Epithelial cell of esophagus (primary cell): ENCODE results near the gene LUM.

ENCODE experiments used
- DNase-seq: peaks from one replicate; pipeline ENCODE4 v3.0.0; 2010; ENCODE audit warnings: low read depth
- H3K4me3 ChIP-seq: 2 replicates; pipeline ENCODE4 v1.5.1; 2011; ENCODE audit warnings: mild to moderate bottlenecking, low read length, control low read depth
- TF ChIP-seq, protein P1 (sequence below): IDR thresholded peaks from 2 replicates; pipeline ENCODE4 v1.5.1; 2011; ENCODE audit warnings: low read depth, mild to moderate bottlenecking, low read length, control low read depth, inconsistent platforms; ENCODE audit not compliant: insufficient read depth; ENCODE audit errors: missing control alignments

LUM gene

DNA sequence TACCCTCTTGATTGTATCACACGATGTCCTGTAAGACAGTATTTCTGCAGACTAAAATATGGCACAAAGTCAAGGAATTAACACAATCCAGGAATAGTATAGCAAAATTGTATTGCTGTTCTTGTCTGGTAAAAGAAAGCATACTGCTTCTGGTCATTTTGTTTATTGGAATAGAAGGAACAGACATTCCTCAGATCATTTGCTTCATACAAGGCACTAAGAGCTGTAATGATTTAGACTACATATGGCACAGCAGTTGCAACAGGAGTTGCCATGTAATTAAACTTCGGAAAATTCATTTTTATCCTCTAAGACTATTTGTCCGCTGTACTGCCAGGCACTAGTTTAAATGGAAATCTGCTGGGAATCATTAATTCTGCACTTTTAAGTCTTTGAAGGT is 45.9 kb downstream of the LUM start:
- no peak for DNase-seq
- H3K4me3 ChIP-seq, result no peak overlapping the region
- TF ChIP-seq, protein P1, sequence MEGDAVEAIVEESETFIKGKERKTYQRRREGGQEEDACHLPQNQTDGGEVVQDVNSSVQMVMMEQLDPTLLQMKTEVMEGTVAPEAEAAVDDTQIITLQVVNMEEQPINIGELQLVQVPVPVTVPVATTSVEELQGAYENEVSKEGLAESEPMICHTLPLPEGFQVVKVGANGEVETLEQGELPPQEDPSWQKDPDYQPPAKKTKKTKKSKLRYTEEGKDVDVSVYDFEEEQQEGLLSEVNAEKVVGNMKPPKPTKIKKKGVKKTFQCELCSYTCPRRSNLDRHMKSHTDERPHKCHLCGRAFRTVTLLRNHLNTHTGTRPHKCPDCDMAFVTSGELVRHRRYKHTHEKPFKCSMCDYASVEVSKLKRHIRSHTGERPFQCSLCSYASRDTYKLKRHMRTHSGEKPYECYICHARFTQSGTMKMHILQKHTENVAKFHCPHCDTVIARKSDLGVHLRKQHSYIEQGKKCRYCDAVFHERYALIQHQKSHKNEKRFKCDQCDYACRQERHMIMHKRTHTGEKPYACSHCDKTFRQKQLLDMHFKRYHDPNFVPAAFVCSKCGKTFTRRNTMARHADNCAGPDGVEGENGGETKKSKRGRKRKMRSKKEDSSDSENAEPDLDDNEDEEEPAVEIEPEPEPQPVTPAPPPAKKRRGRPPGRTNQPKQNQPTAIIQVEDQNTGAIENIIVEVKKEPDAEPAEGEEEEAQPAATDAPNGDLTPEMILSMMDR, result no peak

DNA sequence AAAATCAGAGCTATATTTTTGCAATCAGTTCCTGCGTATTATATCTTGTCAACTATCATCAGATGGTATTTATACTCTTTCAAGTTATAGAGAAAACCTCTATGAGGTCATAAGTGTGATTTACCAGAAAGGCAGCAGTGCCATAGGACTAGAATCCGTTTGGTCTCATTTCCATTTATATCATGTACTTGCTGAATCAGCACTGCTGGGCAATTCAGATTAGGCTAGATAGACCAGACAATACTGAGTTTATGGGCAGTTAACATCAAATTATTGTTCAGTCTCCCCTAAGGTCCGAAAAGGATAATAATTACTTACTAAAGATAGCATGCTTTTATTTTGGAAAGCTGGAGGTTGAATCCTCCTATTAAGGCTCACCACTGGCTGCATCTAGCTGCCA is 46.7 kb downstream of the LUM start:
- H3K4me3 ChIP-seq, result no peak overlapping the region
- no peak for DNase-seq
- TF ChIP-seq, protein P1, result no peak

DNA sequence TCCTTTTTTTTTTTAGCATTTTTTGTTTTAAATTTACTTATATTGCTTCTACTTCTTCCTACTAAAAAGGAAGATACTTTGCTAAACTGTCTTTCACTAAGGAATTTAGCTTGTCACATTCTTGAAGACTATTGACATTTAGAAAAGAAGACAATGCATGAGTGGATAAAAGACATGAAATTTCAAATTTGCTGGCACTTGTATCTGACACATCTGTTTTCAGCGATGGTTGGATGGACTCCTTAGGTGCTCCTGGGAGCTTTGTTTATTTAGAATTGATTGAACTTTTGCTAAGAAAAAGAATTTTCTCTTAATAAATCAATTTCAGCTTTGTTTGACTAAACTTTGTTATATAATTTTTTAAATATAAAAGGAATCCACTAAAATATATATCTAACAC is 50.2 kb downstream of the LUM start:
- TF ChIP-seq, protein P1, result no peak
- H3K4me3 ChIP-seq, result no peak overlapping the region
- DNase-seq, result no peak

DNA sequence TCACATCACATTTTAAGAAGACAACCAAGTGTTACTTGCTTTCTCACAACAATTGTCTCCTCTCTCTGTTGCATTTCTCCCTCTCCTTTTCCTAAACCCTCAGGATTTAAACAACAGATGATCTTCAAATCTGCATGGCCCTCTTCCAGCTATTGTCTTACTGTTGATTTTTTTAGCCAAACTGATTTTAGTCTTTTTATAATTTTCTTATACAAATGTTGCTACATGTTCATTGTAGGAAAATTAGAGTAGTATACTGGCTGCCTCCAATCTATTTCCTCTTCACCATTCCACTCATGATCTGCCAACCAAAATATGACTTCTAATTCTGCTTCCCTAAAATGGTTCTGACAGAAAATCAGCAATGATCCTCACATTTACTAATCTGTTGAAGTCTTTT is 52.1 kb downstream of the LUM start:
- DNase-seq, result no peak
- H3K4me3 ChIP-seq, result no peak overlapping the region
- TF ChIP-seq, protein P1, result no peak

DNA sequence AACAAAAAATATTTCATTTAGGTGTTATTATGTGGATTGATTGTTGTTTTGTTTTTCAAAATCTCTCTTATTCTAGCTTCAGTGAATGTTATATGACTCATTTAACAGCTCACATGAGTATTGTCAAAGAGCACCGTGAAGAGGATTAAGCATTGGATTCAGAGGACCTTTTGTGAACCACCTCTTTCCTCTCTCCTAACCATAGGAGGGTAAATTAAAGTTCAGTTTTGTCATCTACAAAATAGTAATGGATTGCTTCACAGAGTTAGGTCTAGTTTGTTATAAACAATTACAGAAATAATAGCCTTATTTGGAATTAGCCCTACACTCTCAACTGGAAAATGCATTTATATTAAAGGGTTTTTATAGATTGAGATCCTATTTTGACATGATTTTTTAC is 52.5 kb downstream of the LUM start:
- TF ChIP-seq, protein P1, result no peak
- H3K4me3 ChIP-seq, result no peak overlapping the region
- DNase-seq, result peak; percentile 9

DNA sequence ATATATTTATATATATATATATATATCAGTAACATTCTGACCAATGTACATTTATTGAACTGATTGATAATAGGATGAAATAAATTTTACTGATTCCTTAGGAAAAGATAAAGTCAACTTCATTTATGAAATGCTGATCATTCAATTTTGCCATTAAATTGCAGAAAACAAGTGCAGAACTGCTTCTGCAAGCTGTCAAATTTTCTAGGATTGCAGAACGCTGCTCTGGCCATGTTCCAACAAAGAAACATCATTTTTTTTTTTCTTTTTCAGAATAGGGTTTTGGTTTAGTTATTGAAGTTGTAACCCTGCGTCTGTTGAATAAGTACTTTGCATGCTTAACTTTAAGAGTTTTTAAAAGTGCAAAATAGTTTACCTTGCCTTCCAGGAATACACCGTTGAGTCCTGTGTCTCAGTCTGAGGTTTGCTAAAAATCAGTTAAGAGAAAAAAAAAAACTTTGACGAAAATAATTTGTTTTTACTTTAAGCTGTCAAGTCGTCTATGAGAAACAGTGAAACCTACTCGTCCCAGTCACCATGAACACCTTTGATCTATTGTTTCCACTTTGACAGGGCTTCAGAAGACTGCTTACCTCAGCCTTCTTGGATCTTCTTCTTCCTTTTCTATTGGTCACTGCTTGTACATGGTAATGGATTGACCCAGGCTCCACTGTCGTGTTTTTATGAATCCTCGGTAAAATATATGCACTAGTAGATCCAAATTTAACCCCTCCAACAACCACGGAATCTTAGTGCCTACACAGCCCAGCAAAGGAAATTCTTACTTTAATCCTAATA is 53.7 kb downstream of the LUM start, which contains the start of gene KERA:
Gene KERA, minus strand, starts transcription at position 657 of the 798 bp plus-strand sequence. CDS start 1,743 bp downstream, outside the sequence.
- no peak within 1 kb of the TSS for H3K4me3 ChIP-seq
- no peak for DNase-seq
- TF ChIP-seq, protein P1, result no peak

DNA sequence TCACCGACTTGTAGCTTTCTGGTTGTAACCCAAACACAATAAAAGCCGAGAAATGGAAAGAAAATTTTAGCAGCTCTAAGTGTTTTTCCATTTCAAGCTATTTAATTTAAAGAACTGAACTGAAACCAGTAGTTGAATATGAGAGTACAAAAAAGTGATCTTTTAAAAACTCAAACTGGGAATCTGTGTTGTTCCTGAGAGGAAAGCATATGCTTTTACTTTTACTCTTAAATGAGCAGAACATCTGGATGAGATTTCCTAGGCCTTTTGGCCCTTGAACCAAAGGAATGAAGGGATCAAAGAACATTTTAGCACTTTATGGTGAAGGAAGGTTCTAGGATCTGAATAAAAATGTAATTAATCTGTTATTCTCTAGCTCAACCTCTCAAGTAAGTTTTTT is 54.8 kb downstream of the LUM start:
- TF ChIP-seq, protein P1, result no peak
- no peak overlapping the region for H3K4me3 ChIP-seq
- DNase-seq, result no peak
